ENCODE results near the gene MYBPC2.

MYBPC2 gene

GRCh38 chr19:50505856-50506611, 73.3 kb downstream of the MYBPC2 start:
- DNase-seq, result no peak

- DNase-seq, result no peak
Observed at GRCh38 chr19:50506700-50507099, 74.0 kb downstream of the MYBPC2 start.

- no peak for DNase-seq
Observed at GRCh38 chr19:50507376-50507775, 74.7 kb downstream of the MYBPC2 start.

- DNase-seq, result no peak
Observed at GRCh38 chr19:50508843-50509190, 76.1 kb downstream of the MYBPC2 start.

- no peak for DNase-seq
Observed at GRCh38 chr19:50509366-50509765, 76.7 kb downstream of the MYBPC2 start.

GRCh38 chr19:50510121-50510670, 77.5 kb downstream of the MYBPC2 start:
- DNase-seq, result no peak

- DNase-seq, result no peak
Observed at GRCh38 chr19:50510700-50511068, 78.0 kb downstream of the MYBPC2 start.

- peak; percentile 91 to 95 (median 92) for DNase-seq
Observed at GRCh38 chr19:50511069-50511822, 78.6 kb downstream of the MYBPC2 start, which contains the start of gene JOSD2. Gene JOSD2, minus strand, starts transcription at chr19:50511191. Its CDS starts 760 bp downstream, at chr19:50510431.

- DNase-seq, result no peak
Observed at GRCh38 chr19:50512112-50512998, 79.7 kb downstream of the MYBPC2 start.

GRCh38 chr19:50512999-50513745, 80.5 kb downstream of the MYBPC2 start:
- no peak for DNase-seq

- DNase-seq, result no peak
Observed at GRCh38 chr19:50513746-50514345, 81.2 kb downstream of the MYBPC2 start, which contains the start of gene ASPDH. Gene ASPDH, minus strand, starts transcription at chr19:50513913. Its CDS starts 90 bp downstream, at chr19:50513823.

GRCh38 chr19:50514346-50515167, 81.9 kb downstream of the MYBPC2 start:
- DNase-seq, result no peak

GRCh38 chr19:50515168-50515561, 82.5 kb downstream of the MYBPC2 start:
- no peak for DNase-seq

Measured in activated naive CD4-positive, alpha-beta T cell (primary cell).